ENCODE measurements around the gene F12. TPM values are rescaled to one million over a fixed set of nuclear protein-coding genes. Genes with fewer than 3 reads are reported as not detected.
"Not testable (repeated sequence)": the region's sequence is repeated elsewhere in the genome, so short reads cannot be mapped to it uniquely, and the experiment has no call there.

Gene F12
- total and polyA plus RNA-seq, 2 of the 8 experiments (the other 6 are each of a cell fraction or from before 2014, with no cell fraction given) = 6.5 to 7.8 TPM

DNA sequence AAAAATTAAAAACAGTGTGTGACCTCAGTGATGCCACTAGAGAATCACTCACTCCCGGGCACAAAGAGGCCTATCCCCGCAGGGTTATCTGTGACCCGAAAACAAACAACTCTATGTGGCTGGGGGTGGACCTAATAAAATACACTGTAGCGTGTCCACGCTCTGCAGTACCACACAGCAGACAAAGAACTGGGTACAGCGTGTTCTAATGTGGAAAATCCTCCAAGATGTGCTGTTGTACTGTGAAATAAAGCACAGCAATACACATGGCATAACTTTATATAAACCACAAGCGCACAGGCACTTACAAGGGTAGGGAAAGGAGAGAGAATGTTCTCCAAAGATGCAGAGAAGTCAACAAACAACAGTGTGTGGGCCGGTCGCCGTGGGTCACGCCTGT is 33.3 kb downstream of the F12 start (continued):
- TF ChIP-seq HDAC2 (IDR thresholded peaks at IDR 0.05; ENCODE audit: borderline replicate concordance in 1 of 2, low read depth in 2 of 2, low read length in 2 of 2) (no peak), RBBP5 (IDR thresholded peaks at IDR 0.05; ENCODE audit: borderline replicate concordance, low read depth, low read length) (no peak), ZNF274 (IDR thresholded peaks at IDR 0.05; ENCODE audit: borderline replicate concordance, extremely low read depth, low read length) (no peak), MAFK (IDR thresholded peaks at IDR 0.05; ENCODE audit: low read depth, low read length) (no peak), CEBPB (IDR thresholded peaks at IDR 0.05; ENCODE audit: low read depth, low read length) (no peak), SAP30 (IDR thresholded peaks at IDR 0.05; ENCODE audit: insufficient read depth, insufficient replicate concordance, low read length) (no peak), NRF1 (IDR thresholded peaks at IDR 0.05; ENCODE audit: low read depth, low read length) (no peak)

- 94% methylated on average over 5 of the region's 5 CpGs; no CpG with 5 or more reads in 1 of the 2 experiments for WGBS, 2 experiments (ENCODE audit: extremely low coverage in 1 of 2, insufficient coverage in 1 of 2, insufficient read length in 1 of 2, insufficient replicate concordance in 2 of 2, low coverage in 1 of 2, low lambda C conversion rate in 2 of 2, missing lambda C conversion rate in 1 of 2)
- H4K20me1 ChIP-seq (replicated peaks in 1 of 2; ENCODE audit: control insufficient read depth in 1 of 2, insufficient read depth in 2 of 2, low read length in 2 of 2); H3K23me2 ChIP-seq (ENCODE audit: low read depth, low read length); H4K91ac ChIP-seq (replicated peaks; ENCODE audit: insufficient read length, low read length); H3K79me1 ChIP-seq (ENCODE audit: low read depth, low read length); H2BK5ac ChIP-seq (ENCODE audit: low read depth, low read length); H2BK20ac ChIP-seq (ENCODE audit: low read length); H4K5ac ChIP-seq (ENCODE audit: insufficient read length, low read depth, low read length); H4K8ac ChIP-seq (ENCODE audit: extremely low read depth, insufficient read depth, low read length); H3K18ac ChIP-seq (ENCODE audit: extremely low read depth, low read length); H3K14ac ChIP-seq (ENCODE audit: insufficient read length); H3K4me3 ChIP-seq (ENCODE audit: extremely low read depth in 1 of 4, insufficient read depth in 2 of 4, low read depth in 3 of 4, low read length in 4 of 4); H3K9ac ChIP-seq (replicated peaks in 1 of 4; ENCODE audit: extremely low read depth in 1 of 4, low read depth in 3 of 4, low read length in 3 of 4); H2BK12ac ChIP-seq (ENCODE audit: low read depth, low read length); FAIRE-seq; H3K4me2 ChIP-seq (ENCODE audit: insufficient read depth in 1 of 2, low read depth in 2 of 2, low read length in 2 of 2); DNase-seq (ENCODE audit: low read depth in 1 of 2, low spot score in 2 of 2); H3K27ac ChIP-seq (ENCODE audit: low read depth, low read length); H3K27me3 ChIP-seq (replicated peaks in 1 of 4; ENCODE audit: control insufficient read depth in 3 of 4, extremely low read depth in 1 of 4, insufficient read depth in 3 of 4, low read length in 3 of 4); H3K36me3 ChIP-seq (ENCODE audit: control insufficient read depth in 2 of 4, insufficient read depth in 4 of 4, low read length in 3 of 4); H2BK120ac ChIP-seq (replicated peaks; ENCODE audit: low read depth, low read length); H3K56ac ChIP-seq (replicated peaks; ENCODE audit: insufficient read length, low read depth, low read length); H3K9me3 ChIP-seq (ENCODE audit: insufficient read depth in 2 of 2, low read depth in 1 of 2, low read length in 1 of 2); H3K23ac ChIP-seq (ENCODE audit: insufficient read length); H3K79me2 ChIP-seq (ENCODE audit: control insufficient read depth in 1 of 2, insufficient read depth in 2 of 2, low read length in 2 of 2); H2AK5ac ChIP-seq (ENCODE audit: low read depth, low read length); H2AFZ ChIP-seq (ENCODE audit: low read length); H3K4ac ChIP-seq (replicated peaks; ENCODE audit: insufficient read length, low read depth, low read length): not testable (repeated sequence)
- H2BK15ac ChIP-seq (ENCODE audit: low read length) = 0 out of 2 replicates have a peak overlapping the region, but pooled peaks have one; percentile 72
- ChIA-PET CTCF (ENCODE audit: partially characterized antibody) (interaction anchor here (0.6 to 16.9 kb wide), 5 partner anchors 14 to 296 kb away, joined by 3 to 363 read pairs (median 72); partner anchors contain the start of genes PFN3, PRR7 and SLC34A1), POLR2A (ENCODE audit: partially characterized antibody) (interaction anchor here (0.9 to 3.1 kb wide), 5 partner anchors 10 to 80 kb away, joined by 3 to 9 read pairs (median 3); no protein-coding TSS in a partner anchor)
- H3K4me1 ChIP-seq (replicated peaks in 1 of 4; ENCODE audit: control insufficient read depth in 3 of 4, insufficient read depth in 4 of 4, low read length in 3 of 4) = peaks cover 0 to 20% (median 11%) of the 10 kb centered on the region in 4 experiments; a peak in 6 of 7 replicates
These were observed 33.8 kb downstream of the F12 start for GRCh38 chr5:177375516-177375915.
